PC-3 (cell line): ENCODE data around the gene KCNQ1OT1. TPM values are rescaled to one million over a fixed set of nuclear protein-coding genes. Genes with fewer than 3 reads are reported as not detected.

ENCODE experiments used
- ATAC-seq: fragments of 200-7000 bp; cut with Tn5 transposase; 2 replicates; pipeline ENCODE4 v1.9.1; 2020; ENCODE audit warnings: mild to moderate bottlenecking, moderate library complexity
- BruUV-seq: library from RNA; stranded (reverse); fragments of 400-500 nt; replicated peaks from 2 replicates; lab custom pipeline; 2021; lab: Mats Ljungman, UMichigan
- CTCF ChIA-PET: fragments of 300-600 bp; sonication (Branson Sonifier 250); formaldehyde crosslinking; loops from one replicate; lab custom pipeline; 2022; ENCODE audit warnings: antibody characterized with exemption; lab: Charles Lee
- POLR2A ChIA-PET: fragments of 300-600 bp; sonication (Branson Sonifier 250); formaldehyde crosslinking; loops from one replicate; lab custom pipeline; 2022; ENCODE audit warnings: antibody characterized with exemption; ENCODE audit not compliant: unreplicated experiment; lab: Charles Lee
- DNase-seq: peaks from one replicate; pipeline ENCODE4 v3.0.0-alpha.2; 2015
- H2AFZ ChIP-seq: fragments of 300-600 bp; sonication (generic); 2 replicates; pipeline ENCODE4 v1.6.0; 2016; ENCODE audit warnings: antibody characterized with exemption, low read length
- H3F3A ChIP-seq: fragments of 300-600 bp; sonication (generic); one replicate; pipeline ENCODE4 v1.6.0; 2017; ENCODE audit warnings: antibody characterized with exemption, low read length, control low read depth, mild to moderate bottlenecking; ENCODE audit not compliant: unreplicated experiment
- H3K27ac ChIP-seq: fragments of 300-600 bp; sonication (generic); 2 replicates; pipeline ENCODE4 v1.5.1; 2016; ENCODE audit warnings: mild to moderate bottlenecking, low read length
- H3K27me3 ChIP-seq: fragments of 300-600 bp; sonication (generic); 2 replicates; pipeline ENCODE4 v1.6.1; 2016; ENCODE audit warnings: low read length, mixed read lengths
- H3K36me3 ChIP-seq: fragments of 300-600 bp; sonication (generic); 2 replicates; pipeline ENCODE4 v1.6.1; 2016; ENCODE audit warnings: low read depth, mixed run types, low read length, mixed read lengths
- H3K4me1 ChIP-seq: fragments of 300-600 bp; sonication (generic); 2 replicates; pipeline ENCODE4 v1.5.1; 2016; ENCODE audit warnings: low read length; ENCODE audit not compliant: insufficient read depth
- H3K4me2 ChIP-seq: fragments of 300-600 bp; sonication (generic); 2 replicates; pipeline ENCODE4 v1.6.0; 2016; ENCODE audit warnings: low read length
- H3K4me3 ChIP-seq: fragments of 300-600 bp; sonication (generic); 2 replicates; pipeline ENCODE4 v1.5.1; 2016; ENCODE audit warnings: mild to moderate bottlenecking, low read length, mixed read lengths
- H3K79me2 ChIP-seq: fragments of 300-600 bp; sonication (generic); 2 replicates; pipeline ENCODE4 v1.6.1; 2017; ENCODE audit warnings: low read length, mixed read lengths
- H3K9ac ChIP-seq: fragments of 300-600 bp; sonication (generic); 2 replicates; pipeline ENCODE4 v1.6.0; 2016; ENCODE audit warnings: mild to moderate bottlenecking, low read length
- H3K9me2 ChIP-seq: fragments of 300-600 bp; sonication (generic); replicated peaks from 2 replicates; pipeline ENCODE4 v1.6.1; 2016; ENCODE audit warnings: mixed run types, low read length, mixed read lengths
- H3K9me3 ChIP-seq: fragments of 300-600 bp; sonication (generic); 2 replicates; pipeline ENCODE4 v1.6.1; 2016; ENCODE audit warnings: low read length, mixed read lengths
- H4K20me1 ChIP-seq: fragments of 300-600 bp; sonication (generic); 2 replicates; pipeline ENCODE4 v1.6.1; 2016; ENCODE audit warnings: low read length, mixed read lengths
- EZH2 ChIP-seq: fragments of 300-600 bp; sonication (generic); IDR thresholded peaks from one replicate; pipeline ENCODE4 v1.6.1; 2017; ENCODE audit warnings: antibody characterized with exemption, mild to moderate bottlenecking, low read length; ENCODE audit not compliant: unreplicated experiment
- EZH2phosphoT487 ChIP-seq: fragments of 300-600 bp; sonication (generic); IDR thresholded peaks from 2 replicates; pipeline ENCODE4 v1.6.1; 2018; ENCODE audit warnings: mild to moderate bottlenecking, antibody characterized with exemption, low read length, borderline replicate concordance
- intact Hi-C: fragments of 100-400 bp; cut with micrococcal nuclease; formaldehyde crosslinking; loops from 2 replicates; pipeline ENCODE4 v1.9.0; 2023
- total RNA-seq: library from RNA; depleted of rRNA; stranded (reverse); fragments of >200 nt; gene quantifications from 2 replicates; pipeline ENCODE4 v1.2.3, GENCODE V29; 2014
- TF ChIP-seq, protein P1 (sequence below): fragments of 300-600 bp; sonication (generic); conservative IDR thresholded peaks from 2 replicates; pipeline ENCODE4 v1.5.1; 2017; ENCODE audit warnings: antibody characterized with exemption, low read depth, mild to moderate bottlenecking, low read length

KCNQ1OT1 gene
- total RNA-seq, 1 experiment from 2014 or later: 1.5 TPM

DNA sequence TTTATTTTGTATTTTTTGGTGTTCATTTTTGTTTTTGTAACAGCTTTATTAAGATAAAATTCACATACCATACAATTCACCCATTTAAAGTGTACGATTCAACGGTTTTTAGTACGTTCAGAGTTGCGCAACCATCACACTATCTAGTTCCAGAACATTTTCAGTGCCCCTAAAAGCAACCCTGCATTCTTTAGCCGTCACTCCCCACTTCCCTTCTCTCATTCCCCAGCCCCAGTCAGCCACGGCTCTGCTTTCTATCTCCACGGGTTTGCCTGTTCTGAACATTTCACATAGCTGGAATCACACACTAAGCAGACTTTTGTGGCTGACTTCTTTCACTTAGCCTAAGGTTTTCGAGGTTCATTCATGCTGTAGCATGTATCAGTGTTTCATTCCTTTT is 9.6 kb upstream of the KCNQ1OT1 start:
- Histone ChIP-seq H3K4me1 (no peaks in the 10 kb centered on the region), H3K4me2 (no peak overlapping the region), H3K9me2 (no peaks in the 10 kb centered on the region), H3K4me3 (no peak overlapping the region), H3K27ac (no peak overlapping the region), H3F3A (no peaks in the 10 kb centered on the region), H3K9ac (no peak overlapping the region), H2AFZ (no peak overlapping the region), H3K79me2 (no peaks in the 10 kb centered on the region), H3K36me3 (no peaks in the 10 kb centered on the region), H4K20me1 (no peaks in the 10 kb centered on the region), H3K27me3 (peaks cover 17% of the 10 kb centered on the region; the same call in 1 of the 2 replicates), H3K9me3 (no peaks in the 10 kb centered on the region)
- ChIA-PET CTCF (no interaction called here), POLR2A (no interaction called here)
- intact Hi-C loops: no loop called here
- BruUV-seq: no TSS peak
- DNase-seq (no peak), ATAC-seq (no peak)
- TF ChIP-seq EZH2 (no peak), EZH2phosphoT487 (no peak)
- TF ChIP-seq, protein P1, sequence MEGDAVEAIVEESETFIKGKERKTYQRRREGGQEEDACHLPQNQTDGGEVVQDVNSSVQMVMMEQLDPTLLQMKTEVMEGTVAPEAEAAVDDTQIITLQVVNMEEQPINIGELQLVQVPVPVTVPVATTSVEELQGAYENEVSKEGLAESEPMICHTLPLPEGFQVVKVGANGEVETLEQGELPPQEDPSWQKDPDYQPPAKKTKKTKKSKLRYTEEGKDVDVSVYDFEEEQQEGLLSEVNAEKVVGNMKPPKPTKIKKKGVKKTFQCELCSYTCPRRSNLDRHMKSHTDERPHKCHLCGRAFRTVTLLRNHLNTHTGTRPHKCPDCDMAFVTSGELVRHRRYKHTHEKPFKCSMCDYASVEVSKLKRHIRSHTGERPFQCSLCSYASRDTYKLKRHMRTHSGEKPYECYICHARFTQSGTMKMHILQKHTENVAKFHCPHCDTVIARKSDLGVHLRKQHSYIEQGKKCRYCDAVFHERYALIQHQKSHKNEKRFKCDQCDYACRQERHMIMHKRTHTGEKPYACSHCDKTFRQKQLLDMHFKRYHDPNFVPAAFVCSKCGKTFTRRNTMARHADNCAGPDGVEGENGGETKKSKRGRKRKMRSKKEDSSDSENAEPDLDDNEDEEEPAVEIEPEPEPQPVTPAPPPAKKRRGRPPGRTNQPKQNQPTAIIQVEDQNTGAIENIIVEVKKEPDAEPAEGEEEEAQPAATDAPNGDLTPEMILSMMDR: no peak

DNA sequence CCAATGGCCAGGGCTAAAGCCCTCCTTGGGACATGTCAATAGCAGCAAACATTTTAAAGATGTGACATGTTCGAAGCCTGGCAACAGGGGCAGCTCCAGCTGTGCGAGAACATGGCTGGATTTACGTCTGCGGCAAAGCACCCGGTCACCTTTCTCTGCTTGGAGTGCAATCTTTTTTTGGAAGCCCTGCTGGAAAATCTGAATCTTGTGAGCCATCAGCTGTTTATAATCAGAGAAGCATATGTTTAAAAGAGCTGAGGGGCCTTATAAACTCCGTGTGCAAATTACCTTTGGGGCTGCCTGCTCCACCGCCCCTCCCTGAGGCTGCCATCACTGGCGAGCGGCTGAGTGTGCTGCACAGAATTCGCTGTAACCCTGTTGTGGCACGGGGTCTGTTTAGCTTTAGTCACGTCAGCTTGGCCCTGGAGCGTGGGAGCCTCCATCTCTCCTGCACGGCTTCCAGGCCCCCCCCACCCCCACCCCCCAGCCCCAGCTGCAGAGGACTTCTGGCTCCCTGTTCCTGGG is 9.0 kb upstream of the KCNQ1OT1 start:
- CTCF ChIA-PET: no interaction called here
- no peaks in the 10 kb centered on the region for H3F3A ChIP-seq
- H2AFZ ChIP-seq: no peak overlapping the region
- no peaks in the 10 kb centered on the region for H3K9me2 ChIP-seq
- no peak for DNase-seq
- no peak overlapping the region for H3K27ac ChIP-seq
- H3K27me3 ChIP-seq: peaks cover 17% of the 10 kb centered on the region; the same call in 1 of the 2 replicates
- TF ChIP-seq EZH2 (no peak), EZH2phosphoT487 (no peak)
- TF ChIP-seq, protein P1: no peak
- BruUV-seq: no TSS peak
- no peaks in the 10 kb centered on the region for H3K4me1 ChIP-seq
- H3K9me3 ChIP-seq: no peaks in the 10 kb centered on the region
- no peaks in the 10 kb centered on the region for H3K36me3 ChIP-seq
- no peak for ATAC-seq
- intact Hi-C loops: no loop called here
- no peak overlapping the region for H3K4me3 ChIP-seq
- H4K20me1 ChIP-seq: no peaks in the 10 kb centered on the region
- H3K4me2 ChIP-seq: no peak overlapping the region
- POLR2A ChIA-PET: no interaction called here
- H3K9ac ChIP-seq: no peak overlapping the region
- no peaks in the 10 kb centered on the region for H3K79me2 ChIP-seq

DNA sequence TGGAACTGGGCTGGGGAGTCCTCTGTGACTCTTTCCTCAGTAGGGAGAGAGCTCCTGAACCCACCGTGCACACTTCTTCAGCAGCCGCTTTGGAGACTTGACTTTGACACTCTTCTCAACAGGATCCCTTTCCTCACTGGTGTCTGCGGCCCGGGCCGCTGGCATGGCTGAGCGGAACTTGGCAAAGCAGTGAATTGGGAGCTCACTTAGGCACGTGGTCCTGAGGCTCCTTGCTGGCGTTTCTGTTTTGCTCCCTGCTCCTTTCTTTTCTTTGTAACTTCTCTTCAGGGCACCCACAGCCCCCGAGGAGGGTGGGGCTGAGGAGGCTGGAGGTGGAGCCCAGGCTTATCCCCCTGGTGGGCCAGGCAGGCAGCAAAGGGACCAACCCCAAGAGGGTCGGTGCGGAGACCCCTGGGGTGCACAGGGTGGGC is 8.4 kb upstream of the KCNQ1OT1 start:
- CTCF ChIA-PET: no interaction called here
- H4K20me1 ChIP-seq: no peaks in the 10 kb centered on the region
- H3K9ac ChIP-seq: no peak overlapping the region
- H3F3A ChIP-seq: no peaks in the 10 kb centered on the region
- DNase-seq: no peak
- BruUV-seq: no TSS peak
- H3K4me3 ChIP-seq: no peak overlapping the region
- H3K9me3 ChIP-seq: no peaks in the 10 kb centered on the region
- no peak for ATAC-seq
- POLR2A ChIA-PET: no interaction called here
- H3K4me2 ChIP-seq: no peak overlapping the region
- H3K4me1 ChIP-seq: no peaks in the 10 kb centered on the region
- no peak overlapping the region for H3K27ac ChIP-seq
- H3K79me2 ChIP-seq: no peaks in the 10 kb centered on the region
- H3K9me2 ChIP-seq: no peaks in the 10 kb centered on the region
- TF ChIP-seq, protein P1: no peak
- TF ChIP-seq EZH2 (no peak), EZH2phosphoT487 (no peak)
- H3K27me3 ChIP-seq: peaks cover 17% of the 10 kb centered on the region; the same call in 1 of the 2 replicates
- intact Hi-C loops: no loop called here
- H2AFZ ChIP-seq: no peak overlapping the region
- H3K36me3 ChIP-seq: no peaks in the 10 kb centered on the region
